Measurements from ENCODE around the gene PPM1L. TPM values are rescaled to one million over a fixed set of nuclear protein-coding genes. Genes with fewer than 3 reads are reported as not detected.

PPM1L gene
- total and polyA plus RNA-seq, 2 of the 13 experiments (the other 11 are each of a cell fraction or from before 2014, with no cell fraction given) = 0.22 to 1.4 TPM

DNA sequence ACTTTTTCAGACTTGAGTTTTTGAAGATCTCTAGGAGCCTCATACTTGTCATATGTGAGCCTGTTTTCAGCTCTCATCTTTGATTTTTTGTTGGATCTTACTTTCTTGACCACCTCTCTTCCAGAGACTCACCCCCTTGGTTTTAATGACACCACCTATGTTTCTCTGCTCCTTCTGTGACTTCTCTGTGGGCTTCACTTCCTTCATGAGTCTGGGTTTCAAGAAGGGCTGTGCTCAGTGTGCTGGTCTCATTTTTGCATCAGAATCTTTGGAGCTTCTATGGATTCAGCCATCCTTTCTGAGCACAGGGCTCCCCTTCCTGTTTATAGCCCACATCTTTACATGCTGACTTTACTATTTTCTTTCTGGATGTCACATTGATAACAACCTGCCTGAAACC, 17.7 kb downstream of the PPM1L start:
- CTCF ChIA-PET (ENCODE audit: low intra/inter-chr PET ratio, low total read pairs) = no interaction called here
- no peak overlapping the region for H3K4me3 ChIP-seq (replicated peaks in 1 of 3; ENCODE audit: insufficient read depth in 1 of 3, low read depth in 2 of 3, low read length in 3 of 3)
- intact Hi-C loops (cut with micrococcal nuclease; ENCODE audit: unreplicated experiment) = no loop called here
- in situ Hi-C loops (cut with HindIII; ENCODE audit: extremely low pct_ligation_motif_present, low pct_unique_long_range_greater_than_20kb) = no loop called here
- DNase-seq (ENCODE audit: low spot score) (no peak), FAIRE-seq (no peak), ATAC-seq (no peak)
- H3K9me3 ChIP-seq (ENCODE audit: low read length) = no peaks in the 10 kb centered on the region
- H3K4me2 ChIP-seq (ENCODE audit: low read depth, low read length) = no peak overlapping the region
- H3K79me2 ChIP-seq (ENCODE audit: insufficient read depth, low read length) = no peaks in the 10 kb centered on the region
- no peak overlapping the region for H3K27ac ChIP-seq (ENCODE audit: extremely low read length, insufficient read depth, low read length)
- H3K36me3 ChIP-seq (replicated peaks in 1 of 2; ENCODE audit: control insufficient read depth in 1 of 2, insufficient read depth in 2 of 2, low read length in 2 of 2) = no peaks in the 10 kb centered on the region
- H3K9ac ChIP-seq (ENCODE audit: insufficient read depth, low read depth, low read length) = no peak overlapping the region
- H3K27me3 ChIP-seq (ENCODE audit: control insufficient read depth in 1 of 2, insufficient read depth in 2 of 2, low read length in 2 of 2) = no peaks in the 10 kb centered on the region
- BruUV-seq (replicated peaks) = no TSS peak
- POLR2A ChIA-PET = no interaction called here
- H2AFZ ChIP-seq (ENCODE audit: low read length) = no peak overlapping the region
- no peaks in the 10 kb centered on the region for H3K4me1 ChIP-seq (ENCODE audit: insufficient read depth, low read length)
- H4K20me1 ChIP-seq (ENCODE audit: insufficient read depth, low read length) = no peaks in the 10 kb centered on the region
- TF ChIP-seq MED13 (CRISPR knock-in tag; IDR thresholded peaks at IDR 0.05) = no peak
- TF ChIP-seq ZNF33B (CRISPR knock-in tag; IDR thresholded peaks at IDR 0.05) = no peak
- TF ChIP-seq, protein P1, sequence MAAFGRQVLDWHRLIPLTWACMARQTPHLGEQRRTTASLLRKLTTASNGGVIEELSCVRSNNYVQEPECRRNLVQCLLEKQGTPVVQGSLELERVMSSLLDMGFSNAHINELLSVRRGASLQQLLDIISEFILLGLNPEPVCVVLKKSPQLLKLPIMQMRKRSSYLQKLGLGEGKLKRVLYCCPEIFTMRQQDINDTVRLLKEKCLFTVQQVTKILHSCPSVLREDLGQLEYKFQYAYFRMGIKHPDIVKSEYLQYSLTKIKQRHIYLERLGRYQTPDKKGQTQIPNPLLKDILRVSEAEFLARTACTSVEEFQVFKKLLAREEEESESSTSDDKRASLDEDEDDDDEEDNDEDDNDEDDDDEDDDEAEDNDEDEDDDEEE (CRISPR knock-in tag; IDR thresholded peaks at IDR 0.05) = no peak
- no peak for TF ChIP-seq ZMYM2 (CRISPR knock-in tag; IDR thresholded peaks at IDR 0.05)
- TF ChIP-seq MXI1 (IDR thresholded peaks at IDR 0.05; ENCODE audit: borderline replicate concordance, low read depth, low read length) = no peak
- TF ChIP-seq TAF15 (IDR thresholded peaks at IDR 0.05; ENCODE audit: low read depth, low read length, poor library complexity, severe bottlenecking) = no peak
- no peak for TF ChIP-seq ZNF432 (CRISPR knock-in tag; IDR thresholded peaks at IDR 0.05; ENCODE audit: borderline replicate concordance)
- no peak for TF ChIP-seq MYC (CRISPR knock-in tag; IDR thresholded peaks at IDR 0.05; ENCODE audit: borderline replicate concordance)
- no peak for TF ChIP-seq REL (CRISPR knock-in tag; conservative IDR thresholded peaks at IDR 0.05)
- TF ChIP-seq, protein P2, sequence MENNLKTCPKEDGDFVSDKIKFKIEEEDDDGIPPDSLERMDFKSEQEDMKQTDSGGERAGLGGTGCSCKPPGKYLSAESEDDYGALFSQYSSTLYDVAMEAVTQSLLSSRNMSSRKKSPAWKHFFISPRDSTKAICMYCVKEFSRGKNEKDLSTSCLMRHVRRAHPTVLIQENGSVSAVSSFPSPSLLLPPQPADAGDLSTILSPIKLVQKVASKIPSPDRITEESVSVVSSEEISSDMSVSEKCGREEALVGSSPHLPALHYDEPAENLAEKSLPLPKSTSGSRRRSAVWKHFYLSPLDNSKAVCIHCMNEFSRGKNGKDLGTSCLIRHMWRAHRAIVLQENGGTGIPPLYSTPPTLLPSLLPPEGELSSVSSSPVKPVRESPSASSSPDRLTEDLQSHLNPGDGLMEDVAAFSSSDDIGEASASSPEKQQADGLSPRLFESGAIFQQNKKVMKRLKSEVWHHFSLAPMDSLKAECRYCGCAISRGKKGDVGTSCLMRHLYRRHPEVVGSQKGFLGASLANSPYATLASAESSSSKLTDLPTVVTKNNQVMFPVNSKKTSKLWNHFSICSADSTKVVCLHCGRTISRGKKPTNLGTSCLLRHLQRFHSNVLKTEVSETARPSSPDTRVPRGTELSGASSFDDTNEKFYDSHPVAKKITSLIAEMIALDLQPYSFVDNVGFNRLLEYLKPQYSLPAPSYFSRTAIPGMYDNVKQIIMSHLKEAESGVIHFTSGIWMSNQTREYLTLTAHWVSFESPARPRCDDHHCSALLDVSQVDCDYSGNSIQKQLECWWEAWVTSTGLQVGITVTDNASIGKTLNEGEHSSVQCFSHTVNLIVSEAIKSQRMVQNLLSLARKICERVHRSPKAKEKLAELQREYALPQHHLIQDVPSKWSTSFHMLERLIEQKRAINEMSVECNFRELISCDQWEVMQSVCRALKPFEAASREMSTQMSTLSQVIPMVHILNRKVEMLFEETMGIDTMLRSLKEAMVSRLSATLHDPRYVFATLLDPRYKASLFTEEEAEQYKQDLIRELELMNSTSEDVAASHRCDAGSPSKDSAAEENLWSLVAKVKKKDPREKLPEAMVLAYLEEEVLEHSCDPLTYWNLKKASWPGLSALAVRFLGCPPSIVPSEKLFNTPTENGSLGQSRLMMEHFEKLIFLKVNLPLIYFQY (CRISPR knock-in tag; IDR thresholded peaks at IDR 0.05; ENCODE audit: borderline replicate concordance) = no peak
- TF ChIP-seq HMGA1 (CRISPR knock-in tag; conservative IDR thresholded peaks at IDR 0.05) = no peak
- no peak for TF ChIP-seq MAFK (conservative IDR thresholded peaks at IDR 0.05 in 1 of 2, IDR thresholded peaks at IDR 0.05 in 1 of 2; ENCODE audit: low read length in 2 of 2)
- TF ChIP-seq, protein P3, sequence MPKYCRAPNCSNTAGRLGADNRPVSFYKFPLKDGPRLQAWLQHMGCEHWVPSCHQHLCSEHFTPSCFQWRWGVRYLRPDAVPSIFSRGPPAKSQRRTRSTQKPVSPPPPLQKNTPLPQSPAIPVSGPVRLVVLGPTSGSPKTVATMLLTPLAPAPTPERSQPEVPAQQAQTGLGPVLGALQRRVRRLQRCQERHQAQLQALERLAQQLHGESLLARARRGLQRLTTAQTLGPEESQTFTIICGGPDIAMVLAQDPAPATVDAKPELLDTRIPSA (CRISPR knock-in tag; IDR thresholded peaks at IDR 0.05; ENCODE audit: borderline replicate concordance) = no peak
- no peak for TF ChIP-seq ZNF737 (CRISPR knock-in tag; IDR thresholded peaks at IDR 0.05; ENCODE audit: borderline replicate concordance)

Data from HepG2 (cell line).